Measurements from ENCODE around the gene USP17L24.
"Not testable (repeated sequence)": the region's sequence is repeated elsewhere in the genome, so short reads cannot be mapped to it uniquely, and the experiment has no call there.

USP17L24 gene, protein sequence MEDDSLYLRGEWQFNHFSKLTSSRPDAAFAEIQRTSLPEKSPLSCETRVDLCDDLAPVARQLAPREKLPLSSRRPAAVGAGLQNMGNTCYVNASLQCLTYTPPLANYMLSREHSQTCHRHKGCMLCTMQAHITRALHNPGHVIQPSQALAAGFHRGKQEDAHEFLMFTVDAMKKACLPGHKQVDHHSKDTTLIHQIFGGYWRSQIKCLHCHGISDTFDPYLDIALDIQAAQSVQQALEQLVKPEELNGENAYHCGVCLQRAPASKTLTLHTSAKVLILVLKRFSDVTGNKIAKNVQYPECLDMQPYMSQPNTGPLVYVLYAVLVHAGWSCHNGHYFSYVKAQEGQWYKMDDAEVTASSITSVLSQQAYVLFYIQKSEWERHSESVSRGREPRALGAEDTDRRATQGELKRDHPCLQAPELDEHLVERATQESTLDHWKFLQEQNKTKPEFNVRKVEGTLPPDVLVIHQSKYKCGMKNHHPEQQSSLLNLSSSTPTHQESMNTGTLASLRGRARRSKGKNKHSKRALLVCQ

DNA sequence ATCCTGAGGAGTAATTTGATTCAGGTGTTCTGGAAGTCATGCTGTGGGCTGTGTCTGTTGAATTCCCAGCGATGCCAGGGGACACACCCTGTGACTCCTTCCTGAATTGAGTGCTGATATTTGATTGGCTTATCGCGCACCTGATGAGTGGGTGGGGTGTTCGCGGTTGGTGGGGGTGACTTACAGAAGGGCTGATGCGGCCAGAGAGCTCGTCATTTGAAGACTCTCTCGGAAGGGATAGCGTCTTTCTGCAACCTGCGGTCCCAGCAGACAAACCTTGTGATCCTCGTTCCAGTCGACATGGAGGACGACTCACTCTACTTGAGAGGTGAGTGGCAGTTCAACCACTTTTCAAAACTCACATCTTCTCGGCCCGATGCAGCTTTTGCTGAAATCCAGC lies at the start of gene USP17L24:
TSS of gene USP17L24 (plus strand) at position 301 of the 400 bp plus-strand sequence. CDS start at position 301, 0 bp downstream.
- not testable (repeated sequence) for DNase-seq

DNA sequence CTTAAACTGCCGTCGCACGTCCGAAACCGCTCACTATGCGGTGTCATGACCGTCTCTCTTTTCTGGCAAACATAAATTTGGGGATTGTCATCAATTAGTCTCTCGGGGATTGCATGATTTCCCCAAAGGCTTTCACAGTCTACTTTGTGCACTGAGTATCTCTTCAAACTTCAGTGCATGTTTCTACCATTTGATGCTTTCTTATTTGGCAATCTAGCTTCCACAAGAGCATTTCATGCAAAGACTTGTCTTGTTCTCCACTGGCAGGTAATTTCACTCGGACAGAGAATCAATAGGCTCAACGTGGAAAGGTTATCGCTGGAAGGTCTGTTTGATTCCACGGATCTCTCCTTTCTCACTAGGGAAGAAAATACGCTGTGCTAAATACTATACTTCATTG lies 774 bp upstream of the USP17L24 start:
- not testable (repeated sequence) for DNase-seq

DNA sequence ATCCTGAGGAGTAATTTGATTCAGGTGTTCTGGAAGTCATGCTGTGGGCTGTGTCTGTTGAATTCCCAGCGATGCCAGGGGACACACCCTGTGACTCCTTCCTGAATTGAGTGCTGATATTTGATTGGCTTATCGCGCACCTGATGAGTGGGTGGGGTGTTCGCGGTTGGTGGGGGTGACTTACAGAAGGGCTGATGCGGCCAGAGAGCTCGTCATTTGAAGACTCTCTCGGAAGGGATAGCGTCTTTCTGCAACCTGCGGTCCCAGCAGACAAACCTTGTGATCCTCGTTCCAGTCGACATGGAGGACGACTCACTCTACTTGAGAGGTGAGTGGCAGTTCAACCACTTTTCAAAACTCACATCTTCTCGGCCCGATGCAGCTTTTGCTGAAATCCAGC lies 4.6 kb downstream of the USP17L24 start, which contains the start of gene USP17L25:
TSS of gene USP17L25 (plus strand) at position 301 of the 400 bp plus-strand sequence. CDS start at position 301, 0 bp downstream.
- not testable (repeated sequence) for DNase-seq

DNA sequence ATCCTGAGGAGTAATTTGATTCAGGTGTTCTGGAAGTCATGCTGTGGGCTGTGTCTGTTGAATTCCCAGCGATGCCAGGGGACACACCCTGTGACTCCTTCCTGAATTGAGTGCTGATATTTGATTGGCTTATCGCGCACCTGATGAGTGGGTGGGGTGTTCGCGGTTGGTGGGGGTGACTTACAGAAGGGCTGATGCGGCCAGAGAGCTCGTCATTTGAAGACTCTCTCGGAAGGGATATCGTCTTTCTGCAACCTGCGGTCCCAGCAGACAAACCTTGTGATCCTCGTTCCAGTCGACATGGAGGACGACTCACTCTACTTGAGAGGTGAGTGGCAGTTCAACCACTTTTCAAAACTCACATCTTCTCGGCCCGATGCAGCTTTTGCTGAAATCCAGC lies 9.4 kb downstream of the USP17L24 start, which contains the start of gene USP17L26:
TSS of gene USP17L26 (plus strand) at position 301 of the 400 bp plus-strand sequence. CDS start at position 301, 0 bp downstream.
- DNase-seq: not testable (repeated sequence)

DNA sequence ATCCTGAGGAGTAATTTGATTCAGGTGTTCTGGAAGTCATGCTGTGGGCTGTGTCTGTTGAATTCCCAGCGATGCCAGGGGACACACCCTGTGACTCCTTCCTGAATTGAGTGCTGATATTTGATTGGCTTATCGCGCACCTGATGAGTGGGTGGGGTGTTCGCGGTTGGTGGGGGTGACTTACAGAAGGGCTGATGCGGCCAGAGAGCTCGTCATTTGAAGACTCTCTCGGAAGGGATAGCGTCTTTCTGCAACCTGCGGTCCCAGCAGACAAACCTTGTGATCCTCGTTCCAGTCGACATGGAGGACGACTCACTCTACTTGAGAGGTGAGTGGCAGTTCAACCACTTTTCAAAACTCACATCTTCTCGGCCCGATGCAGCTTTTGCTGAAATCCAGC lies 14.1 kb downstream of the USP17L24 start, which contains the start of gene USP17L5:
TSS of gene USP17L5 (plus strand) at position 301 of the 400 bp plus-strand sequence. CDS start at position 301, 0 bp downstream.
- DNase-seq: not testable (repeated sequence)

DNA sequence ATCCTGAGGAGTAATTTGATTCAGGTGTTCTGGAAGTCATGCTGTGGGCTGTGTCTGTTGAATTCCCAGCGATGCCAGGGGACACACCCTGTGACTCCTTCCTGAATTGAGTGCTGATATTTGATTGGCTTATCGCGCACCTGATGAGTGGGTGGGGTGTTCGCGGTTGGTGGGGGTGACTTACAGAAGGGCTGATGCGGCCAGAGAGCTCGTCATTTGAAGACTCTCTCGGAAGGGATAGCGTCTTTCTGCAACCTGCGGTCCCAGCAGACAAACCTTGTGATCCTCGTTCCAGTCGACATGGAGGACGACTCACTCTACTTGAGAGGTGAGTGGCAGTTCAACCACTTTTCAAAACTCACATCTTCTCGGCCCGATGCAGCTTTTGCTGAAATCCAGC lies 18.9 kb downstream of the USP17L24 start, which contains the start of gene USP17L27:
TSS of gene USP17L27 (plus strand) at position 301 of the 400 bp plus-strand sequence. CDS start at position 301, 0 bp downstream.
- DNase-seq: not testable (repeated sequence)

DNA sequence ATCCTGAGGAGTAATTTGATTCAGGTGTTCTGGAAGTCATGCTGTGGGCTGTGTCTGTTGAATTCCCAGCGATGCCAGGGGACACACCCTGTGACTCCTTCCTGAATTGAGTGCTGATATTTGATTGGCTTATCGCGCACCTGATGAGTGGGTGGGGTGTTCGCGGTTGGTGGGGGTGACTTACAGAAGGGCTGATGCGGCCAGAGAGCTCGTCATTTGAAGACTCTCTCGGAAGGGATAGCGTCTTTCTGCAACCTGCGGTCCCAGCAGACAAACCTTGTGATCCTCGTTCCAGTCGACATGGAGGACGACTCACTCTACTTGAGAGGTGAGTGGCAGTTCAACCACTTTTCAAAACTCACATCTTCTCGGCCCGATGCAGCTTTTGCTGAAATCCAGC lies 23.6 kb downstream of the USP17L24 start, which contains the start of gene USP17L28:
TSS of gene USP17L28 (plus strand) at position 301 of the 400 bp plus-strand sequence. CDS start at position 301, 0 bp downstream.
- DNase-seq: not testable (repeated sequence)

DNA sequence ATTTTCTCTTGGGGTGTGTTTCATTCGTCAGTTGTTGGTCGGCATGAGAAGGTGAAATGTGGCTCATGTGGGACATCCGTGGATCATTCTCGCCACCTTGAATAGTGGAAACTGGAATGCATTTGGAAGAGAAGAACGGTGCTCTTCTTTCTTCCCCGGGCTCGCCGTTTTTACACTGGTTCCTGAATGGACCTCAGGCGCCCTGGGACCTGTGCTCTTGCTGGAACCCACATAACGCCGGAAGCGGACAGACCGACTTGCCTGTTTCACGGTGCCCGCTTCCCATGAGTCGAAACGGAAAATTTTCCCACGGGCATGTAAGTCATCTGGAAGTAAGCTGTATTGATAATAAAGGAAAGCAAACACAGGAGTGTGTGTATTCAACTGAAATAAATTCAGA lies 25.9 kb downstream of the USP17L24 start:
- DNase-seq: not testable (repeated sequence)

DNA sequence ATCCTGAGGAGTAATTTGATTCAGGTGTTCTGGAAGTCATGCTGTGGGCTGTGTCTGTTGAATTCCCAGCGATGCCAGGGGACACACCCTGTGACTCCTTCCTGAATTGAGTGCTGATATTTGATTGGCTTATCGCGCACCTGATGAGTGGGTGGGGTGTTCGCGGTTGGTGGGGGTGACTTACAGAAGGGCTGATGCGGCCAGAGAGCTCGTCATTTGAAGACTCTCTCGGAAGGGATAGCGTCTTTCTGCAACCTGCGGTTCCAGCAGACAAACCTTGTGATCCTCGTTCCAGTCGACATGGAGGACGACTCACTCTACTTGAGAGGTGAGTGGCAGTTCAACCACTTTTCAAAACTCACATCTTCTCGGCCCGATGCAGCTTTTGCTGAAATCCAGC lies 28.4 kb downstream of the USP17L24 start, which contains the start of gene USP17L29:
TSS of gene USP17L29 (plus strand) at position 301 of the 400 bp plus-strand sequence. CDS start at position 301, 0 bp downstream.
- not testable (repeated sequence) for DNase-seq

DNA sequence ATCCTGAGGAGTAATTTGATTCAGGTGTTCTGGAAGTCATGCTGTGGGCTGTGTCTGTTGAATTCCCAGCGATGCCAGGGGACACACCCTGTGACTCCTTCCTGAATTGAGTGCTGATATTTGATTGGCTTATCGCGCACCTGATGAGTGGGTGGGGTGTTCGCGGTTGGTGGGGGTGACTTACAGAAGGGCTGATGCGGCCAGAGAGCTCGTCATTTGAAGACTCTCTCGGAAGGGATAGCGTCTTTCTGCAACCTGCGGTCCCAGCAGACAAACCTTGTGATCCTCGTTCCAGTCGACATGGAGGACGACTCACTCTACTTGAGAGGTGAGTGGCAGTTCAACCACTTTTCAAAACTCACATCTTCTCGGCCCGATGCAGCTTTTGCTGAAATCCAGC lies 37.9 kb downstream of the USP17L24 start, which contains the start of gene USP17L30:
TSS of gene USP17L30 (plus strand) at position 301 of the 400 bp plus-strand sequence. CDS start at position 301, 0 bp downstream.
- not testable (repeated sequence) for DNase-seq
